Liver (tissue), 2 donors: Measurements from ENCODE around the gene SLC12A3.

Experiments used
- GABPA ChIP-seq, 2 donors: IDR thresholded peaks in 1 of 2; conservative IDR thresholded peaks in 1 of 2; 2 replicates each; pipeline ENCODE4 v1.6.1; 2016; ENCODE audit warnings: antibody characterized with exemption in 2 of 2, mild to moderate bottlenecking in 1 of 2, moderate library complexity in 1 of 2
- RAD21 ChIP-seq, 2 donors: IDR thresholded peaks; 2 replicates each; pipeline ENCODE4 v1.6.1; 2016; ENCODE audit warnings: antibody characterized with exemption in 2 of 2, mild to moderate bottlenecking in 2 of 2
- TF ChIP-seq, protein P1 (sequence below): IDR thresholded peaks from 2 replicates; pipeline ENCODE4 v1.6.1; 2016; ENCODE audit warnings: antibody characterized with exemption
- TF ChIP-seq, protein P2 (sequence below): IDR thresholded peaks from 2 replicates; pipeline ENCODE4 v1.6.1; 2016; ENCODE audit warnings: antibody characterized with exemption, mild to moderate bottlenecking
- donor health status: healthy.

DNA sequence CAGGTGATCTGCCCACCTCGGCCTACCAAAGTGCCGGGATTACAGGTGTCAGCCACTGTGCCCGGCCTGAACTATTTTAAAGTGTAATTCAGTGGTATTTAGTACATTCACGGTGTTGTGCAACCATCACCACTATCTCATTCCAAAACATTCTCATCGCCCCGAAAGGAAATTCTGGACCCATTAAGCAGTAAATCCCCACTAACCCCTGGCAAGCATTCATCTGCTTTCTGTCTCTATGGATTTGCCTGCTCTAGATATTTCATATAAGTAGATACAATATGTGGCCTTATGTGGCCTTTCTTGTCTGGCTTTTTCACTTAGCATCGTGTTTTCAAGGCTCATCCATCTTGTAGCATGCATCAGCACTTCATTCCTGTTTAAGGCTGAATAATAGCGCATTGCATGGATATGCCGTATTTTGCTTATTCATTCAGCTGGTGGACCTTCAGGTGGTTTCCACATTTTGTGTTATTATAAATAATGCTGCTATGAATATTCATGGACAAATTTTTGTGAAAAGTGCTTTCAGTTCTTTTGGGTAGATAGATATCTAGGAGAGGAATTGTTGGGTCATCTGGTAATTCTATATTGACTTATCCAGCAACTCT, 58.6 kb downstream of the SLC12A3 start:
- TF ChIP-seq RAD21 (IDR thresholded peaks at IDR 0.05): no peak
- TF ChIP-seq GABPA (IDR thresholded peaks at IDR 0.05 in 1 of 2, conservative IDR thresholded peaks at IDR 0.05 in 1 of 2): no peak
- TF ChIP-seq, protein P1, sequence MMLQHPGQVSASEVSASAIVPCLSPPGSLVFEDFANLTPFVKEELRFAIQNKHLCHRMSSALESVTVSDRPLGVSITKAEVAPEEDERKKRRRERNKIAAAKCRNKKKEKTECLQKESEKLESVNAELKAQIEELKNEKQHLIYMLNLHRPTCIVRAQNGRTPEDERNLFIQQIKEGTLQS: no peak
- TF ChIP-seq, protein P2, sequence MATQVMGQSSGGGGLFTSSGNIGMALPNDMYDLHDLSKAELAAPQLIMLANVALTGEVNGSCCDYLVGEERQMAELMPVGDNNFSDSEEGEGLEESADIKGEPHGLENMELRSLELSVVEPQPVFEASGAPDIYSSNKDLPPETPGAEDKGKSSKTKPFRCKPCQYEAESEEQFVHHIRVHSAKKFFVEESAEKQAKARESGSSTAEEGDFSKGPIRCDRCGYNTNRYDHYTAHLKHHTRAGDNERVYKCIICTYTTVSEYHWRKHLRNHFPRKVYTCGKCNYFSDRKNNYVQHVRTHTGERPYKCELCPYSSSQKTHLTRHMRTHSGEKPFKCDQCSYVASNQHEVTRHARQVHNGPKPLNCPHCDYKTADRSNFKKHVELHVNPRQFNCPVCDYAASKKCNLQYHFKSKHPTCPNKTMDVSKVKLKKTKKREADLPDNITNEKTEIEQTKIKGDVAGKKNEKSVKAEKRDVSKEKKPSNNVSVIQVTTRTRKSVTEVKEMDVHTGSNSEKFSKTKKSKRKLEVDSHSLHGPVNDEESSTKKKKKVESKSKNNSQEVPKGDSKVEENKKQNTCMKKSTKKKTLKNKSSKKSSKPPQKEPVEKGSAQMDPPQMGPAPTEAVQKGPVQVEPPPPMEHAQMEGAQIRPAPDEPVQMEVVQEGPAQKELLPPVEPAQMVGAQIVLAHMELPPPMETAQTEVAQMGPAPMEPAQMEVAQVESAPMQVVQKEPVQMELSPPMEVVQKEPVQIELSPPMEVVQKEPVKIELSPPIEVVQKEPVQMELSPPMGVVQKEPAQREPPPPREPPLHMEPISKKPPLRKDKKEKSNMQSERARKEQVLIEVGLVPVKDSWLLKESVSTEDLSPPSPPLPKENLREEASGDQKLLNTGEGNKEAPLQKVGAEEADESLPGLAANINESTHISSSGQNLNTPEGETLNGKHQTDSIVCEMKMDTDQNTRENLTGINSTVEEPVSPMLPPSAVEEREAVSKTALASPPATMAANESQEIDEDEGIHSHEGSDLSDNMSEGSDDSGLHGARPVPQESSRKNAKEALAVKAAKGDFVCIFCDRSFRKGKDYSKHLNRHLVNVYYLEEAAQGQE: no peak
